ENCODE measurements around the gene MRPL24. TPM values are rescaled to one million over a fixed set of nuclear protein-coding genes. Genes with fewer than 3 reads are reported as not detected.

Gene MRPL24
- total and polyA plus RNA-seq, 2 of the 13 experiments (the other 11 are each of a cell fraction or from before 2014, with no cell fraction given) = 38.1 to 42.9 TPM

GRCh38 chr1:156740741-156741480, at the start of gene MRPL24 (continued):
- peak; percentile 88 for TF ChIP-seq ZNF318 (CRISPR knock-in tag; IDR thresholded peaks at IDR 0.05)
- TF ChIP-seq, protein P1, sequence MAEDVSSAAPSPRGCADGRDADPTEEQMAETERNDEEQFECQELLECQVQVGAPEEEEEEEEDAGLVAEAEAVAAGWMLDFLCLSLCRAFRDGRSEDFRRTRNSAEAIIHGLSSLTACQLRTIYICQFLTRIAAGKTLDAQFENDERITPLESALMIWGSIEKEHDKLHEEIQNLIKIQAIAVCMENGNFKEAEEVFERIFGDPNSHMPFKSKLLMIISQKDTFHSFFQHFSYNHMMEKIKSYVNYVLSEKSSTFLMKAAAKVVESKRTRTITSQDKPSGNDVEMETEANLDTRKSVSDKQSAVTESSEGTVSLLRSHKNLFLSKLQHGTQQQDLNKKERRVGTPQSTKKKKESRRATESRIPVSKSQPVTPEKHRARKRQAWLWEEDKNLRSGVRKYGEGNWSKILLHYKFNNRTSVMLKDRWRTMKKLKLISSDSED (CRISPR knock-in tag; IDR thresholded peaks at IDR 0.05) = no peak
- peak; percentile 33; the same call in 1 of the 2 replicates for TF ChIP-seq ZNF766 (CRISPR knock-in tag; IDR thresholded peaks at IDR 0.05; ENCODE audit: borderline replicate concordance)
- TF ChIP-seq MTF2 (CRISPR knock-in tag; IDR thresholded peaks at IDR 0.05; ENCODE audit: borderline replicate concordance) = no peak
- peak; percentile 66; the same call in 1 of the 2 replicates for TF ChIP-seq SP2 (CRISPR knock-in tag; IDR thresholded peaks at IDR 0.05)
- 0 out of 2 replicates have a peak, but pooled peaks have one; percentile 70 for TF ChIP-seq ZNF510 (CRISPR knock-in tag; IDR thresholded peaks at IDR 0.05; ENCODE audit: low read depth)
- TF ChIP-seq CAMTA2 (CRISPR knock-in tag; IDR thresholded peaks at IDR 0.05; ENCODE audit: borderline replicate concordance) = 0 out of 2 replicates have a peak, but pooled peaks have one; percentile 83
- peak; percentile 75; the same call in 1 of the 2 replicates for TF ChIP-seq TMF1 (CRISPR knock-in tag; IDR thresholded peaks at IDR 0.05; ENCODE audit: low read depth)
- TF ChIP-seq, protein P2, sequence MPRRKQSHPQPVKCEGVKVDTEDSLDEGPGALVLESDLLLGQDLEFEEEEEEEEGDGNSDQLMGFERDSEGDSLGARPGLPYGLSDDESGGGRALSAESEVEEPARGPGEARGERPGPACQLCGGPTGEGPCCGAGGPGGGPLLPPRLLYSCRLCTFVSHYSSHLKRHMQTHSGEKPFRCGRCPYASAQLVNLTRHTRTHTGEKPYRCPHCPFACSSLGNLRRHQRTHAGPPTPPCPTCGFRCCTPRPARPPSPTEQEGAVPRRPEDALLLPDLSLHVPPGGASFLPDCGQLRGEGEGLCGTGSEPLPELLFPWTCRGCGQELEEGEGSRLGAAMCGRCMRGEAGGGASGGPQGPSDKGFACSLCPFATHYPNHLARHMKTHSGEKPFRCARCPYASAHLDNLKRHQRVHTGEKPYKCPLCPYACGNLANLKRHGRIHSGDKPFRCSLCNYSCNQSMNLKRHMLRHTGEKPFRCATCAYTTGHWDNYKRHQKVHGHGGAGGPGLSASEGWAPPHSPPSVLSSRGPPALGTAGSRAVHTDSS (CRISPR knock-in tag; conservative IDR thresholded peaks at IDR 0.05) = 0 out of 2 replicates have a peak, but pooled peaks have one; percentile 23
- peak; percentile 81 for TF ChIP-seq ZNF451 (CRISPR knock-in tag; IDR thresholded peaks at IDR 0.05)
- TF ChIP-seq ZNF850 (CRISPR knock-in tag; conservative IDR thresholded peaks at IDR 0.05) = no peak
- TF ChIP-seq TARDBP (CRISPR knock-in tag; IDR thresholded peaks at IDR 0.05) = peak; percentile 94

Data from HepG2 (cell line).